ENCODE results near the gene SETDB1. TPM values are rescaled to one million over a fixed set of nuclear protein-coding genes. Genes with fewer than 3 reads are reported as not detected.
"Not testable (repeated sequence)": the region's sequence is repeated elsewhere in the genome, so short reads cannot be mapped to it uniquely, and the experiment has no call there.

The SETDB1 gene
- total and polyA plus RNA-seq, 2 experiments from 2014 or later, result 9.7 to 21.4 TPM

- Histone ChIP-seq H3K36me3 (ENCODE audit: low read depth) (no peaks in the 10 kb centered on the region), H3K9me3 (ENCODE audit: low read depth) (no peaks in the 10 kb centered on the region), H3K27ac (peak overlapping the region; percentile 43), H4K20me1 (ENCODE audit: insufficient read depth) (no peaks in the 10 kb centered on the region), H3F3A (ENCODE audit: insufficient read depth) (peaks cover 4% of the 10 kb centered on the region; the same call in 1 of the 2 replicates), H3K4me1 (ENCODE audit: insufficient read depth) (peaks cover 10% of the 10 kb centered on the region), H3K9me2 (ENCODE audit: insufficient read depth) (no peaks in the 10 kb centered on the region), H3K79me2 (ENCODE audit: insufficient read depth) (no peaks in the 10 kb centered on the region), H3K27me3 (replicated peaks; ENCODE audit: insufficient read depth) (no peaks in the 10 kb centered on the region), H3K4me2 (ENCODE audit: unreplicated experiment) (peak overlapping the region; percentile 29), H2AFZ (peak overlapping the region; percentile 36; the same call in 1 of the 2 replicates), H3K9ac (no peak overlapping the region), H3K4me3 (no peak overlapping the region)
- TF ChIP-seq EZH2phosphoT487 (IDR thresholded peaks at IDR 0.05; ENCODE audit: insufficient read depth, low read depth) (no peak), EZH2 (IDR thresholded peaks at IDR 0.05; ENCODE audit: insufficient read depth, poor library complexity, severe bottlenecking) (no peak)
- peak; percentile 85 for DNase-seq
- 2 to 4% methylated on average over 4 of the region's 4 CpGs for WGBS, 2 experiments (ENCODE audit: low coverage in 1 of 2, low lambda C conversion rate in 2 of 2, missing lambda C conversion rate in 2 of 2)
- in situ Hi-C loops (cut with MboI), result no loop called here
Observed at GRCh38 chr1:150895618-150896017, 30.5 kb upstream of the SETDB1 start.

GRCh38 chr1:150899795-150900194 lies 26.4 kb upstream of the SETDB1 start:
- H3K9ac ChIP-seq; H3K4me3 ChIP-seq; H3K27me3 ChIP-seq (replicated peaks; ENCODE audit: insufficient read depth); H3K9me2 ChIP-seq (ENCODE audit: insufficient read depth); H4K20me1 ChIP-seq (ENCODE audit: insufficient read depth); DNase-seq; H3K79me2 ChIP-seq (ENCODE audit: insufficient read depth); H3K4me2 ChIP-seq (ENCODE audit: unreplicated experiment); H2AFZ ChIP-seq; H3K36me3 ChIP-seq (ENCODE audit: low read depth); H3K27ac ChIP-seq; H3K4me1 ChIP-seq (ENCODE audit: insufficient read depth); H3K9me3 ChIP-seq (ENCODE audit: low read depth); H3F3A ChIP-seq (ENCODE audit: insufficient read depth); in situ Hi-C loops (cut with MboI): not testable (repeated sequence)
- 86 to 87% methylated on average over 8 of the region's 8 CpGs for WGBS, 2 experiments (ENCODE audit: low coverage in 1 of 2, low lambda C conversion rate in 2 of 2, missing lambda C conversion rate in 2 of 2)

DNA sequence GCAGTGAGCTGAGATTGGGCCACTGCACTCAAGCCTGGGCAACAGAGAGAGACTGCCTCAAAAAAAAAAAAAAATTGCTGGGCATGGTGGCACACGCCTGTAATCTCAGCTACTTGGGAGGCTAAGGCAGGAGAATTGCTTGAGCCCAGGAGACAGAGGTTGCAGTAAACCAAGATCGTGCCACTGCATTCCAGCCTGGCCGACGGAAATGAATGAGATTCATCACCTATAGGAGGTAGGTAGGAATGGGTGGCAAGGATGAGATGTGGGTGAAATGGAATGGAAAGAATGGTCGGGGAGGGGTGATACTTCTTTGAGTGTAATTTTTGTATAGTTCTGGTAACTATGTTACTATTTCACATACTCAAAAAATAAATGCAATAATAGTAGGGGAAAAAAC lies 23.8 kb upstream of the SETDB1 start:
- no peak for DNase-seq
- H4K20me1 ChIP-seq (ENCODE audit: insufficient read depth), result no peaks in the 10 kb centered on the region
- no peak overlapping the region for H3K27ac ChIP-seq
- TF ChIP-seq EZH2phosphoT487 (IDR thresholded peaks at IDR 0.05; ENCODE audit: insufficient read depth, low read depth) (no peak), EZH2 (IDR thresholded peaks at IDR 0.05; ENCODE audit: insufficient read depth, poor library complexity, severe bottlenecking) (no peak)
- H3K36me3 ChIP-seq (ENCODE audit: low read depth), result no peaks in the 10 kb centered on the region
- H3K4me3 ChIP-seq, result no peak overlapping the region
- H3K27me3 ChIP-seq (replicated peaks; ENCODE audit: insufficient read depth), result no peaks in the 10 kb centered on the region
- no peak overlapping the region for H3K9ac ChIP-seq
- H3F3A ChIP-seq (ENCODE audit: insufficient read depth), result no peaks in the 10 kb centered on the region
- in situ Hi-C loops (cut with MboI), result no loop called here
- H2AFZ ChIP-seq, result no peak overlapping the region
- H3K9me2 ChIP-seq (ENCODE audit: insufficient read depth), result no peaks in the 10 kb centered on the region
- H3K79me2 ChIP-seq (ENCODE audit: insufficient read depth), result no peaks in the 10 kb centered on the region
- no peaks in the 10 kb centered on the region for H3K4me1 ChIP-seq (ENCODE audit: insufficient read depth)
- H3K9me3 ChIP-seq (ENCODE audit: low read depth), result no peaks in the 10 kb centered on the region
- WGBS, 2 experiments (ENCODE audit: low coverage in 1 of 2, low lambda C conversion rate in 2 of 2, missing lambda C conversion rate in 2 of 2), result 86 to 87% methylated on average over 5 of the region's 5 CpGs
- no peak overlapping the region for H3K4me2 ChIP-seq (ENCODE audit: unreplicated experiment)

- Histone ChIP-seq H3K4me3 (no peak overlapping the region), H2AFZ (no peak overlapping the region), H3K79me2 (ENCODE audit: insufficient read depth) (no peaks in the 10 kb centered on the region), H3K4me1 (ENCODE audit: insufficient read depth) (no peaks in the 10 kb centered on the region), H3K27me3 (replicated peaks; ENCODE audit: insufficient read depth) (no peaks in the 10 kb centered on the region), H3K9me3 (ENCODE audit: low read depth) (no peaks in the 10 kb centered on the region), H3K9ac (no peak overlapping the region), H3K9me2 (ENCODE audit: insufficient read depth) (no peaks in the 10 kb centered on the region), H3K27ac (no peak overlapping the region), H4K20me1 (ENCODE audit: insufficient read depth) (no peaks in the 10 kb centered on the region), H3K4me2 (ENCODE audit: unreplicated experiment) (no peak overlapping the region), H3K36me3 (ENCODE audit: low read depth) (no peaks in the 10 kb centered on the region), H3F3A (ENCODE audit: insufficient read depth) (no peaks in the 10 kb centered on the region)
- TF ChIP-seq EZH2phosphoT487 (IDR thresholded peaks at IDR 0.05; ENCODE audit: insufficient read depth, low read depth) (no peak), EZH2 (IDR thresholded peaks at IDR 0.05; ENCODE audit: insufficient read depth, poor library complexity, severe bottlenecking) (no peak)
- WGBS, 2 experiments (ENCODE audit: low coverage in 1 of 2, low lambda C conversion rate in 2 of 2, missing lambda C conversion rate in 2 of 2), result 50 to 76% methylated on average over 1 of the region's 1 CpG
- in situ Hi-C loops (cut with MboI), result no loop called here
- no peak for DNase-seq
Observed at GRCh38 chr1:150902751-150903150, 23.4 kb upstream of the SETDB1 start.

DNA sequence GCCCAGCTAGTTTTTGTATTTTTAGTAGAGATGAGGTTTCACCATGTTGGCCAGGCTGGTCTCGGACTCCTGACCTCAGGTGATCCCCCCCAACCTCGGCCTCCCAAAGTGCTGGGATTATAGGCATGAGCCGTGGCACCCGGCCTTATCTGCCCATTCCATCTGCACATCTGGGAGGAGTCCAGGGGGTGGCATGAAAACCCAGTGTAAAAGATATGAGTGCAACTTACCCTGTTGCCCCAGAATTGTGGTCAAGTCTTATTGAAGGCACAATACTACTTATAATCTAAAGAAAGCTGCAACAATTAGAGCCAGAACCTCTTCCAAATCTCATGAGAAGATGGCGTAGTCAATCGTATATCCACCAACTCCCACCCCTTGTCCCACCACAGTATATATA lies 20.9 kb upstream of the SETDB1 start:
- Histone ChIP-seq H3F3A (ENCODE audit: insufficient read depth) (no peaks in the 10 kb centered on the region), H3K79me2 (ENCODE audit: insufficient read depth) (no peaks in the 10 kb centered on the region), H3K9me3 (ENCODE audit: low read depth) (no peaks in the 10 kb centered on the region), H4K20me1 (ENCODE audit: insufficient read depth) (no peaks in the 10 kb centered on the region), H3K27ac (no peak overlapping the region), H3K36me3 (ENCODE audit: low read depth) (no peaks in the 10 kb centered on the region), H2AFZ (no peak overlapping the region), H3K4me1 (ENCODE audit: insufficient read depth) (no peaks in the 10 kb centered on the region), H3K9me2 (ENCODE audit: insufficient read depth) (no peaks in the 10 kb centered on the region), H3K4me2 (ENCODE audit: unreplicated experiment) (no peak overlapping the region), H3K27me3 (replicated peaks; ENCODE audit: insufficient read depth) (no peaks in the 10 kb centered on the region), H3K4me3 (no peak overlapping the region), H3K9ac (no peak overlapping the region)
- in situ Hi-C loops (cut with MboI), result no loop called here
- WGBS, 2 experiments (ENCODE audit: low coverage in 1 of 2, low lambda C conversion rate in 2 of 2, missing lambda C conversion rate in 2 of 2), result 94 to 98% methylated on average over 6 of the region's 6 CpGs
- TF ChIP-seq EZH2 (IDR thresholded peaks at IDR 0.05; ENCODE audit: insufficient read depth, poor library complexity, severe bottlenecking), result no peak
- no peak for TF ChIP-seq EZH2phosphoT487 (IDR thresholded peaks at IDR 0.05; ENCODE audit: insufficient read depth, low read depth)
- no peak for DNase-seq

Data from GM23248 (cell line).